ELF-1 (cell line): ENCODE measurements around the gene CATSPERZ.
"Not testable (repeated sequence)": the region's sequence is repeated elsewhere in the genome, so short reads cannot be mapped to it uniquely, and the experiment has no call there.

Experiments
- DNase-seq: peaks from one replicate; pipeline ENCODE4 v3.0.0-alpha.2; 2016; ENCODE audit warnings: low read depth, low spot score

Gene CATSPERZ

DNA sequence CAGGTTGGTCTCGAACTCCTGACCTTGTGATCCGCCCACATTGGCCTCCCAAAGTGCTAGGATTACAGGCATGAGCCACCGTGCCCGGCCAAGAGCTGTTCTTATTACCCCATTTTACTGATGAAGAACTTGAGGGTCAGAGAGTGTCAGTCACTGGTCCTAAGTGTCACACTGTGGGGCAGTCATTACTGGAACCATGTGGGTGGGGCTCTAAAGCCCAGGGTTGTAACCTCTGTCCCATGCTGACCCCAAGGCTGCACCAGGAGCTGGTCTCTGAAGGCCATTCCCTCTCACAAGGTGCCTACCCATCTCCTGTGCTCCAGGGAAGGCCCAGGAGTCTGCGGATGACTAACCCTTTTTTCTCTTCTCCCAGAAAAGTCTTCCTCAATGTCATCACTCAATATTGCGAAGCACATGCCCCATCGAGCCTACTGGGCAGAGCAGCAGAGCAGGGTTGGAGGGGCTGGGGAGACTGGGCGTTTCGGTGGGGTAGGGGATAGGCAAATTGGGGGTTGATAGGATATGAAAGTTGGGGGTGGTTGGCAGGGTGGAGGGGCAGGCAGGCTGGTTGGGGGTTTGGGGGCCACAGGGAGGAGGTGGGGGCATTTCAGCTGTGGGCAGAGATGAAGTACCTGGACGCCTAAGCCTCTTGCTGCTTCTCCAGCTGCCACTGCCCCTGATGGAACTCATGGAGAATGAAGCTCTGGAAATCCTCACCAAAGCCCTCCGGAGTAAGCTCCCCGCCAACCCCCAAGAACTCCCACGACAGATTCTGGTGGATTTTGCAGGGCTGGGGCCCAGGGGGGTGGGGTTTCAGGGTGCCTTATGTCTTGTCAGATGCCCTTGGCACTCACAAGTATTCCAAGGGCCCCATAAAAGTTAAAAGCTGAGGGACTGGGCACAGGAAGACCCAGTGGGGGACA is 3.2 kb downstream of the CATSPERZ start:
- DNase-seq: no peak

DNA sequence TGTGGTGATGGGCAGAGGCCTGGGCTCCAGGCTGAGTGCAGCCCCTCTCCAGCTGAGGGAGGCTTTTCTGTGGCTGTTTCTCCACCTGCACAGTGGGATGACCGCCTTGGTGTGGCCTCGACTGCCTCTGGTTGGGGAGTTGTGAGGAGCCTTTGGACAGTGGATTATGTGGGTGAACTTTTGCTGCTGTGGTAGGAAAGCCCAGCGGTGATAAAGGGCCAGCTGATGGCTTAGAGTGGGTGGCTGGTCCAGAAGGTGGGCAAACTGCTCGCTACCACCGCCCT is 3.8 kb downstream of the CATSPERZ start:
- no peak for DNase-seq

DNA sequence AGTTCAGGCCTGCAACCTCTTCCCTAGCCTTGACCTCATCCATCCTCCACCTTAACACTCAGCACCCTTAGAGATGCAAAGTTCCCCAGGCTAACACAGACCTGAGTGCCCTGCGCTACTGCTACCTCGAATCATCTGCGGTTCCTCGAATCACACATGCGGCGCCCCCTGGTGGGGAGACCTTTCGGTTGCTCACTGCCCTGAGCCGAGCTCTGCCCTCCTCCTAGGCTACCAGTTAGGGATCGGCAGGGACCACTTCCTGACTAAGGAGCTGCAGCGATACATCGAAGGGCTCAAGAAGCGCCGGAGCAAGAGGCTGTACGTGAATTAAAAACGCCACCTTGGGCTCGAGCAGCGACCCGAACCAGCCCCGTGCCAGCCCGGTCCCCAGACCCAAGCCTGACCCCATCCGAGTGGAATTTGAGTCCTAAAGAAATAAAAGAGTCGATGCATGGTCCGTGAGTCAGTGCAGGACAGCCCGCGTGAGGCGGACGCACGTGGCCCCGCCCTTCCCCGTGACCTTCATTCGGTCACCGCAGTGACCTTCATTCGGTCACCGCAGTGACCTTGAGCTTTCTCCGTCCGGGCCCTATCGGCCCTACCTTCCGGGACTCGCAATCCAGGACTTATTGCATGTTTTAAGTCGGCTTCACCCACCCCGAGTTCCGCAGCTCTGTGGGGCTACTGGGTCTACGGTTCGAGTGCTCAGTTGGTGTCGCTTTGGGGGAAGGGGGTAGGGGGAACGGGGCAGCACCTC is 4.3 kb downstream of the CATSPERZ start:
- peak; percentile 97 for DNase-seq

DNA sequence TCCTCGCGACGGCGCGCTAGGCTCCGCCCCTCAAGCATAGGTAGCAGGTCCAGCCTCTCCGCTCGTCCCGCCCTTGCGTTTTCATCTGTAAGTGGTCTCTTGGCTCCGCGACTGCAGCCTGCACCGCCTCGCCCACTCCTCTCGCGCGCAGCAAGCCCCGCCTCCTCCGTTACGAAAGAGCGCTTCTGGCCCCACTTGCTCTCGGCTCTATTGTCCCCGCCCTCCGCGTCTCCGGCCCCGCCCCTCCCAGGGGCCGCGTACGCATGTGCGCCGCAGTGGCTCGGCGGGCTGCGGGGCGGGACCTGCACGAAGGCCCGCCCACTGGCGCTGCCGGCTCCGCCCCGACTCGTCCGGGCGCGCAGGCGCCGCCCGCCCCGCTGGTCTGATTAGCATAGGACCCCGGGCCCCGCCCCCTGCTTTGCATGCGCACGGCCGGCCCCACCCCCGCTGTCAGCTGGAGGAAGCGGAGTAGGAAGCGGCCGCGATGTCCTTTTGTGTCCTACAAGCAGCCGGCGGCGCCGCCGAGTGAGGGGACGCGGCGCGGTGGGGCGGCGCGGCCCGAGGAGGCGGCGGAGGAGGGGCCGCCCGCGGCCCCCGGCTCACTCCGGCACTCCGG is 5.0 kb downstream of the CATSPERZ start, which contains the start of gene ESRRA:
TSS of gene ESRRA (plus strand) at position 450 of the 616 bp plus-strand sequence. CDS start 1,656 bp downstream, outside the sequence.
- peak; percentile 100 for DNase-seq

DNA sequence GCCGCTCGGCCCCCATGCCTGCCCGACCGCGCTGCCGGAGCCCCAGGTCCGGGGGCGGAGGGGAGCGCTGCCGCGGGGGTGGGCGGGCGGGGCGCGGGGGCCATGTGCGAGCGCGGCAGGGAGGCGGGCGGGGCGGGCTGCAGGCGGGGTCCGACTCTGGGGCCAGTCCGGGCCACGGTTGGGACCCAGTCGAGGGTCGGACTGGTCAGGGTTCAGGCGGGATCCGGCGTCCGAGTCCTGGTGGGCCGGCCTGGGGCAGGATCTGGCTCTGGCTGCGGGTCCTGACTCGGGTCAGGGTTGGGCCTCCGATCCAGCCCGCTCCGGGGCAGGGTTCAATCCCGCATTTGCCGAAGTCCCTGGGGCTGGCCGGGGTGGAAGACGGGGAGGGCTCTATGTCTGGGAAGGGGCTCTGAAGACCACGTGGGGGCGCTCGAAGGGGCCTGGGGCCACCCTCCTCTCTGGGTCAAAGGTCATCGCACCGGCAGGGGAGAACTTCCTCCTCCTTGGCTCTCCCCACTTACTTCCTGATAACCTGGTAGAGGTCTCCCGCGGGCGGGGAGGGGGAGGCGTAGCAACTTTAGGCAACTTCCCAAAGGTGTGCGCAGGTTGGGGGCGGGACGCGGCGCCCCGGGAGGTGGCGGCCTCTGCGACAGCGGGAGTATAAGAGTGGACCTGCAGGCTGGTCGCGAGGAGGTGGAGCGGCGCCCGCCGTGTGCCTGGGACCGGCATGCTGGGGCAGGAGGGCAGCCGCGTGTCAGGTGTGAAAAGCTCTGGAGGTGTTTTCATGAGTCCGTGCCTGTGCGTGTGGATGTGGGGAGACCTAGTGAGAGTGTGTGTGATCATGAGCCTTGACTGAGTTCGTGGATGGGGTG is 5.8 kb downstream of the CATSPERZ start:
- peak; percentile 92 for DNase-seq

DNA sequence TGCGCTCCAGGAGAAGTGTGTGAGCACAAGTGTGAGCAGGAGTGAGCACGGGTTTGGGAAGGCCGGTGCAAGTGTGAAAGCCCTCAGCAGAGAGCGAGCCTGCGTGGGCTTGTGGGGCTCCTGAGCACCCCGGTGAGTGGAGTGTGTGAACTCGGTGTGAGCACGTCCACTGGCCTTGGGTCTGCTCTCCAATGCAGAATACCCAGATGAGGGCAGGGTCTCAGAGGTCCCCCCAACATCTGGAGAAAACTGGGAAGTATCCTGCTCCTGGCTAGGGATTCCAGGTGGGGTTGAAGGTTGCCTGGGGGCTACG is 6.4 kb downstream of the CATSPERZ start:
- DNase-seq: no peak

DNA sequence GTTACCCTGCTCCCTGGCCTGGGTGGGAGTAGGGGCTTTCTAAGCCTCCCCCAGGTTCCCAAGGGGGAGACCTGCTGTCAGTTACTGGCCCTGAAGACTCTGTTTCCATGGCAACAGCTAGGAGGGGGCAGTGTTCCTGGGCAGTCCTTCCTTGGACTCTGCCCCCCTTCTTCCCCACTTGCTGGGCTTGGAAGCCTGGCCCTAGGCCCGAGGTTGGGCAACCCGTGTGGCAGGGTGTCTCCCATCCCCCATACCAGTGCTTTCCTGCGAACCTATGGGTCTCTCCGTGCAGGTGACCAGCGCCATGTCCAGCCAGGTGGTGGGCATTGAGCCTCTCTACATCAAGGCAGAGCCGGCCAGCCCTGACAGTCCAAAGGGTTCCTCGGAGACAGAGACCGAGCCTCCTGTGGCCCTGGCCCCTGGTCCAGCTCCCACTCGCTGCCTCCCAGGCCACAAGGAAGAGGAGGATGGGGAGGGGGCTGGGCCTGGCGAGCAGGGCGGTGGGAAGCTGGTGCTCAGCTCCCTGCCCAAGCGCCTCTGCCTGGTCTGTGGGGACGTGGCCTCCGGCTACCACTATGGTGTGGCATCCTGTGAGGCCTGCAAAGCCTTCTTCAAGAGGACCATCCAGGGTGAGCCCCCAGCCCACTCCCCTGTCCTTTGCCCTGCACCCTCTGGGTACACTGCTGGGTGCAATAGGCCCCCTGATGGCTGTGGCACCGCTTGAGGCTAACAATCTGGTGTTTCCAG is 6.9 kb downstream of the CATSPERZ start:
- no peak for DNase-seq

DNA sequence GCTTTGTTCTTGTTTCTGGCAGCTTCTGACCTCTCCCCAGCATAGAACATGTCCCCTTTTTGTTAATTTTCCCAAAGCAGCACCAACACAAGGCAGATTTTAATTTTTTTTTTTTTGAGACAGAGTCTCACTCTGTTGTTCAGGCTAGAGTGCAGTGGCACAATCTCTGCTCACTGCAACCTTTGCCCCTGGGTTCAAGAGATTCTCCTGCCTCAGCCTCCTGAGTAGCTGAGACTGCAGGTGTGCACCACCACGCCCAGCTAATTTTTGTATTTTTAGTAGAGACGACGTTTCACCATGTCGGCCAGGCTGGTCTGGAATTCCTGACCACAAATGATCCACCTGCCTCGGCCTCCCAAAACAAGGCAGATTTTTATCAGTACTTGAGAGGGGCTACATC is 7.6 kb downstream of the CATSPERZ start:
- DNase-seq: not testable (repeated sequence)

DNA sequence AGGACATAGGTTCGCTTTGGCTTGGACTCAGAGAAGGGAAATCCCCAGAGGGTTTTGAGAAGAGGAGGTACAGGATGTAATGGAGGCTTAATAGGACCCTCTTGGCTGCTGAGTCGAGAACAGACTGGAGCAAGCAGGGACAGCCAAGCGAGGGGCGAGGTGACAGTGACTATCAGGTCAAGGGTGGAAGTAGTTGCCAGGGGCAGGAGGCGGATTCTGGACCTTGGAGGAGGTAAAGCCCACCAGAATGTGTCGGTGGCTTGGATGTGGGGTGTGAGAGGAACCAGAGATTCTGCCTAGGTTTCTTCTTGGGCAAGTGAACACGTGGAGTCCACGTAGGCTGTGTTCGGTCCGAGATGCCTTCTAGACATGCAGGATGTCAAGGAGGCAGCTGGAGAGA is 12.8 kb downstream of the CATSPERZ start:
- no peak for DNase-seq

DNA sequence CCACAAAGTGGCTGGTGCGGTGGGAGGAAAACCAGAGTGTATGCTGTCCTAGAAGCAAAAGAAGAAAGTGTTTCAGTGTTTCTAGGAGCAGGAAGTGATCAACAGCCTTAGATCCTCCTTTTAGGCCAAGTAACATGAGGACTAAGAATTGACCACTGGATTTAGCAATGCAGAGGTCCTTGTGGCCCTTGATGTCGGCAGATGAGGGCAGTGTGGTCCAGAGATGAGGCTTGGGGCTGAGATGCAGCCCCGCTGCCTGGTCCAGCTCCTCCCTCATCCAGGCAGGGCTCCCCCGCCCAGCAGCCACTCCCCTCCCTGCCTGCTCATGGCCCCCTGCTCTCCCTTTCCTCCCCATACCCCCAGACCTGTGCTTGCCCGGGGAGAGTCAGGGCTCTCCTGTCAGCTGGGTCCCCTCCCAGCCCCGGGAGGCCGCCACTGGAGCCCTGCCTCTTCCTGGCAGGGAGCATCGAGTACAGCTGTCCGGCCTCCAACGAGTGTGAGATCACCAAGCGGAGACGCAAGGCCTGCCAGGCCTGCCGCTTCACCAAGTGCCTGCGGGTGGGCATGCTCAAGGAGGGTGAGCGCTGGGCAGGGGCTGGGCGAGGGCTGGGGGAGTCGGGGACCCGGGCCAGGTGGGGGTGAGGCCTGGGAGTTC is 13.5 kb downstream of the CATSPERZ start:
- no peak for DNase-seq

DNA sequence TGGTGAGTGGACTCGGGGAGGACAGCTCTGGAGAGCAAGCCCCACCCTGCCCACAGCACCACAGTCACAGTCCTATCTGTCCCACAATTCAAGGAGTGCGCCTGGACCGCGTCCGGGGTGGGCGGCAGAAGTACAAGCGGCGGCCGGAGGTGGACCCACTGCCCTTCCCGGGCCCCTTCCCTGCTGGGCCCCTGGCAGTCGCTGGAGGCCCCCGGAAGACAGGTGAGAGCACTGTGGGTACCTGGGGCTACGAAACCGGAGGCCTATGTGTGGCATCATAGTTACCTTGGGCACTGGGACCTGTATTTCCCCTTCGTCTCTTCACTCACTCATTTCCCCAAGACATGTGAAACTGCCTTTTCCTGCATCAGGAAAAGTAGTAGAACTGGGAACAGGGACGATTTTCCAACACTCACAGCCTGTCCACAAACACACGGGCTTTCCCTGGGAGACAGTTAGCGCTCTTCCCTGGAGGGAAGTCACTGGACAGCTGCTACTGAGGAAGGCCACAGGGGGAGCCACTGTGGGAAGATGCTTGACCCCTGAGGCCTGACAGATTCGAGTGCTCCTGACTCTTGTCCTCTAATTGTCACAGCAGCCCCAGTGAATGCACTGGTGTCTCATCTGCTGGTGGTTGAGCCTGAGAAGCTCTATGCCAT is 14.1 kb downstream of the CATSPERZ start:
- peak; percentile 42 for DNase-seq

DNA sequence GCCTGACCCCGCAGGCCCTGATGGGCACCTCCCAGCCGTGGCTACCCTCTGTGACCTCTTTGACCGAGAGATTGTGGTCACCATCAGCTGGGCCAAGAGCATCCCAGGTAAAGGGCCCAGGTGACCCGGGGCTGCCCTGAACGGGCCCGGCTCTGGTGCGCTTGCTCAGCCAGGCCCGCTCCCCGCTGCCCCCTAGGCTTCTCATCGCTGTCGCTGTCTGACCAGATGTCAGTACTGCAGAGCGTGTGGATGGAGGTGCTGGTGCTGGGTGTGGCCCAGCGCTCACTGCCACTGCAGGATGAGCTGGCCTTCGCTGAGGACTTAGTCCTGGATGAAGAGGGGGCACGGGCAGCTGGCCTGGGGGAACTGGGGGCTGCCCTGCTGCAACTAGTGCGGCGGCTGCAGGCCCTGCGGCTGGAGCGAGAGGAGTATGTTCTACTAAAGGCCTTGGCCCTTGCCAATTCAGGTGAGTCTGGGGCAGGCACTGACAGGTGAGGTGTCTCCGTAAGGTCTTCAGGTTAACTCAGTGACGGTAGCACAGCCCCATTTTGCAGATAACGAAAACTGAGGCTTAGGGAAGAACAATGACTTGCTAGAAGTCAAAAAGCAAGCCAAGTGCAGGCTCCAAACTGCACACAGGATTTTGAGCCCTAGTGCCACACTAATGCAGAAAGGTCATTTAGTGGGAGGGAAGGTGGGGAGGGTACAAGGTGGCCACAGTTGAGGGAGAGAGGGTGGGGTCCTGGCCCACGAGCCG is 14.8 kb downstream of the CATSPERZ start:
- no peak for DNase-seq

DNA sequence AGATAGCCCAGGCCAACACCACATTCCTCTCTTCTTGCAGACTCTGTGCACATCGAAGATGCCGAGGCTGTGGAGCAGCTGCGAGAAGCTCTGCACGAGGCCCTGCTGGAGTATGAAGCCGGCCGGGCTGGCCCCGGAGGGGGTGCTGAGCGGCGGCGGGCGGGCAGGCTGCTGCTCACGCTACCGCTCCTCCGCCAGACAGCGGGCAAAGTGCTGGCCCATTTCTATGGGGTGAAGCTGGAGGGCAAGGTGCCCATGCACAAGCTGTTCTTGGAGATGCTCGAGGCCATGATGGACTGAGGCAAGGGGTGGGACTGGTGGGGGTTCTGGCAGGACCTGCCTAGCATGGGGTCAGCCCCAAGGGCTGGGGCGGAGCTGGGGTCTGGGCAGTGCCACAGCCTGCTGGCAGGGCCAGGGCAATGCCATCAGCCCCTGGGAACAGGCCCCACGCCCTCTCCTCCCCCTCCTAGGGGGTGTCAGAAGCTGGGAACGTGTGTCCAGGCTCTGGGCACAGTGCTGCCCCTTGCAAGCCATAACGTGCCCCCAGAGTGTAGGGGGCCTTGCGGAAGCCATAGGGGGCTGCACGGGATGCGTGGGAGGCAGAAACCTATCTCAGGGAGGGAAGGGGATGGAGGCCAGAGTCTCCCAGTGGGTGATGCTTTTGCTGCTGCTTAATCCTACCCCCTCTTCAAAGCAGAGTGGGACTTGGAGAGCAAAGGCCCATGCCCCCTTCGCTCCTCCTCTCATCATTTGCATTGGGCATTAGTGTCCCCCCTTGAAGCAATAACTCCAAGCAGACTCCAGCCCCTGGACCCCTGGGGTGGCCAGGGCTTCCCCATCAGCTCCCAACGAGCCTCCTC is 15.7 kb downstream of the CATSPERZ start:
- DNase-seq: not testable (repeated sequence)

DNA sequence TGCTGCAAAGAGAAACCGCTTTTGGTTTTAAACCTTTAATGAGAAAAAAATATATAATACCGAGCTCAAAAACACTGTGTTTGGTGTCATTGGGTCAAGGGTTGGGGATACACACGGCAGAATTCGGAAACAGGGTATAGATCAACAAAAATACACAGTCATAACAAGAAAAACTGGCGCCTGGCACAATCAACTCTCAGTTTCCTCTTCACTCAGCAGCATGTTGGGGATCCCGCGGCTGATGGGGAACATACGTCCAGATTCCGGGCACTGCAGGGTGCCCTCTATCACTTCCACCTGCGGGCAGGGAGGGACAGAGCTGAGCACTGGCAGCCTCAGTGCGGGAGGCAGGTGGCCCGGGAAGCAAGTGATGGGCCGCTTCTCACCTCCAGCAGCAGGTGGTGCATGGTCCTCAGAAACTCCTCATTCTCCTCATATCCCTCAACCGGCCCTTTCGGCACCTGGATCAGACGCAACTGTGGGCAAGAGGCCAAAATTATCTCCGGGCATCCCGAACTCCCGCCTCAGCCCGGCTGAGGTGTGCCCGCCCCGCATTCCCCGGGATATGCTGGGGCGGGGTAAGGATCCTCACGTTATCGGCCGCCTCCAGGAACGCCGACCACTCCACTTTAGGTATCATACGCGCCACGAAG is 16.6 kb downstream of the CATSPERZ start:
- peak; percentile 72 for DNase-seq

DNA sequence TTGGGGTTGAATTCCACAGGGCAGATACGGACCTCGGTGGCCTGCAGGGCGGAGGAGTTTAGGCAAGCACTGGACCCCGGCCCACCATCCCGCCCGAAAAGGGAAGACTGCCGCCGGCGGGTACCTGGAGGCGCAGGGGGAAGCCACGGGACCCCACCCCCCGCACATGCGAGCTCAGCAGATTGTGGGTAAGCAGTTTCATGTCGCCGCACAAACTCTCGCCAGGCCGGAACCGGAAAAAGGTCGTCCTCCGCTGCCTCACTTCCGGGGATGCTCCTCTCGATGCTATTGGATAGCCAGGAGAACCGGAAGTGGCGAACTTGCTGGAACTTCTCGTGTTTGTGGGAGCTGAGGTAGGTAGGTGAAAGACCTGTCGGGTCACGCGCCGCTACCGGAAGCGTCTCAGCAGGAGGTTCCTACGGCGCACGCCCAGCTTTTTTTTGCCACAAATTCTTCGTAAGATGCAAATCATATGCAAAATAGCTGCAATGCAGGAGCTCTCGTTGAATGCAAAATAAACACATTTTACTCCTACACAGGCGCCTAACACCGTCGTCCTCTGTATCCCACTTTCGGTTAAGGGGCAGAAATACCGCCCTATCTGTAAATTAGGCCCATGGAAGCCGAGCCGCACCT is 17.3 kb downstream of the CATSPERZ start, which contains the start of gene TRMT112:
TSS of gene TRMT112 (minus strand) at position 235 of the 636 bp plus-strand sequence. CDS start at position 202, 33 bp downstream.
- peak; percentile 99 for DNase-seq

DNA sequence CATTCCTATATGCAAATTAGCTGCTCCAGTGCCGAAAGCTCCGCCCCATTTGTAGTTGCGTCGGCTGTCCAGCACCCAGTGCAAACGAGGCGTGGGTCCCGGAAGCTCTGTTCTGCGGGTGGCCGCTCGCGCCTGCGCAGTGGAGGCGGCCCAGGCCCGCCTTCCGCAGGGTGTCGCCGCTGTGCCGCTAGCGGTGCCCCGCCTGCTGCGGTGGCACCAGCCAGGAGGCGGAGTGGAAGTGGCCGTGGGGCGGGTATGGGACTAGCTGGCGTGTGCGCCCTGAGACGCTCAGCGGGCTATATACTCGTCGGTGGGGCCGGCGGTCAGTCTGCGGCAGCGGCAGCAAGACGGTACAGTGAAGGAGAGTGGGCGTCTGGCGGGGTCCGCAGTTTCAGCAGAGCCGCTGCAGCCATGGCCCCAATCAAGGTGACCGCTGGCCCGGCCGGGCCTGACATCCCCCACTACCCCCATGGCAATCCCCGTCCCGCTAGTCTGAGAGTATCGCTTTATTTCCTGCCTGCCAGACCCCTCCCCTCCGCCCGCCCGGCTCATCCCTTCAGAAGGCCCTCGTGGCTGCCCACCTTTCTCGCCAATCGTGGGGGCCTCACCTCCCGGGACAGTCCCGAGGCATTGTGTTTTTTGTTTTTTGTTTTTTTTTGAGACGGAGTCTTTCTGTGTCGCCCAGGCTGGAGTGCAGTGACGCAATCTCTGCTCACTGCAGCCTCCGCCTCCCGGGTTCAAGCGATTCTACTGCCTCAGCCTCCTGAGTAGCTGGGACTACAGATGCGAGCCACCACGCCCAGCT is 18.0 kb downstream of the CATSPERZ start, which contains the start of gene PRDX5:
TSS of gene PRDX5 (plus strand) at position 161 of the 805 bp plus-strand sequence. CDS start at position 256, 95 bp downstream.
- peak; percentile 97 for DNase-seq
